C4-2B (cell line): ENCODE results near the gene CXCL14.

Experiments
- ZFX ChIP-seq: fragments of 450-650 bp; IDR thresholded peaks from 2 replicates; pipeline ENCODE4 v1.6.1; 2017
- TF ChIP-seq, protein P1 (sequence below): fragments of 450-650 bp; conservative IDR thresholded peaks from 2 replicates; pipeline ENCODE4 v1.5.1; 2017; ENCODE audit warnings: mild to moderate bottlenecking

DNA sequence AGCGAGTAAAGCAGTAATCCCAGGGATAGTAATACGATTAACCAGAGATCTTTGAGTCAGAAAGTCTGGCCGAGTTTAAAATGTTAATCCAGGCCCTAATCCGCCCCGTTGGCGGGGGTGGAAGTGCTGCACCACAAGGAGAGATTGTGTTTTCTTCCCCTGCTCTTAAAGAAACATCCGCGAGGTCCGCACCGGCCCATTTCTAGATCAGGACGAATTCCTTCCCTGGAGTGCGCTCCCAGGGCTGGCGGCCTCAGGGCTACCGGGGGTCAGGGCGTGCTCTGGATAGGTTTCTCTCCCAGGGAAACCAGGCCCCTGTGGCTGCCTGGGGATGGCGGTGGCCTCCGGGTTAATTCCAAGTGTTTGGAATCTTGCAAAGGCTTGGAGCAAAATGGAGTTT is 33.7 kb downstream of the CXCL14 start:
- TF ChIP-seq, protein P1, sequence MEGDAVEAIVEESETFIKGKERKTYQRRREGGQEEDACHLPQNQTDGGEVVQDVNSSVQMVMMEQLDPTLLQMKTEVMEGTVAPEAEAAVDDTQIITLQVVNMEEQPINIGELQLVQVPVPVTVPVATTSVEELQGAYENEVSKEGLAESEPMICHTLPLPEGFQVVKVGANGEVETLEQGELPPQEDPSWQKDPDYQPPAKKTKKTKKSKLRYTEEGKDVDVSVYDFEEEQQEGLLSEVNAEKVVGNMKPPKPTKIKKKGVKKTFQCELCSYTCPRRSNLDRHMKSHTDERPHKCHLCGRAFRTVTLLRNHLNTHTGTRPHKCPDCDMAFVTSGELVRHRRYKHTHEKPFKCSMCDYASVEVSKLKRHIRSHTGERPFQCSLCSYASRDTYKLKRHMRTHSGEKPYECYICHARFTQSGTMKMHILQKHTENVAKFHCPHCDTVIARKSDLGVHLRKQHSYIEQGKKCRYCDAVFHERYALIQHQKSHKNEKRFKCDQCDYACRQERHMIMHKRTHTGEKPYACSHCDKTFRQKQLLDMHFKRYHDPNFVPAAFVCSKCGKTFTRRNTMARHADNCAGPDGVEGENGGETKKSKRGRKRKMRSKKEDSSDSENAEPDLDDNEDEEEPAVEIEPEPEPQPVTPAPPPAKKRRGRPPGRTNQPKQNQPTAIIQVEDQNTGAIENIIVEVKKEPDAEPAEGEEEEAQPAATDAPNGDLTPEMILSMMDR: no peak
- no peak for TF ChIP-seq ZFX
